Measurements from ENCODE around the gene SIVA1.

- TF ChIP-seq ARNTL (CRISPR knock-in tag; IDR thresholded peaks at IDR 0.05; ENCODE audit: borderline replicate concordance, low read depth) (no peak), ZNF8 (CRISPR knock-in tag; IDR thresholded peaks at IDR 0.05) (no peak), RARB (CRISPR knock-in tag; IDR thresholded peaks at IDR 0.05) (no peak), CSDC2 (CRISPR knock-in tag; IDR thresholded peaks at IDR 0.05) (no peak), TOX (CRISPR knock-in tag; IDR thresholded peaks at IDR 0.05; ENCODE audit: borderline replicate concordance) (no peak)
Measured at GRCh38 chr14:104765517-104765916, 12.6 kb downstream of the SIVA1 start.

All from SK-N-SH treated with all-trans-retinoic acid at 6 μM for 48 hours (cell line).